ENCODE measurements around the gene KMT2C. TPM values are rescaled to one million over a fixed set of nuclear protein-coding genes. Genes with fewer than 3 reads are reported as not detected.
"Not testable (repeated sequence)": the region's sequence is repeated elsewhere in the genome, so short reads cannot be mapped to it uniquely, and the experiment has no call there.

The KMT2C gene
- total RNA-seq, 1 donor from 2014 or later: 99.0 TPM

- intact Hi-C loops (cut with DNase I): no loop called here
- ATAC-seq: no peak
Measured at GRCh38 chr7:152477079-152477478, 41.3 kb upstream of the KMT2C start.

GRCh38 chr7:152476551-152476950 is 40.7 kb upstream of the KMT2C start:
- intact Hi-C loops (cut with DNase I): no loop called here
- H3K4me1 ChIP-seq: no peaks in the 10 kb centered on the region
- TF ChIP-seq CTCF (IDR thresholded peaks at IDR 0.05): no peak
- no peaks in the 10 kb centered on the region for H3K36me3 ChIP-seq
- DNase-seq (no peak), ATAC-seq (no peak)
- no peak overlapping the region for H3K4me3 ChIP-seq
- no peak overlapping the region for H3K27ac ChIP-seq
- H3K9me3 ChIP-seq: no peaks in the 10 kb centered on the region
- no peaks in the 10 kb centered on the region for H3K27me3 ChIP-seq

More at GRCh38 chr7:152477079-152477478, 41.3 kb upstream of the KMT2C start:
- H3K27me3 ChIP-seq: no peaks in the 10 kb centered on the region
- no peaks in the 10 kb centered on the region for H3K9me3 ChIP-seq
- no peaks in the 10 kb centered on the region for H3K36me3 ChIP-seq
- no peaks in the 10 kb centered on the region for H3K4me1 ChIP-seq
- no peak overlapping the region for H3K4me3 ChIP-seq
- no peak overlapping the region for H3K27ac ChIP-seq
- no peak for DNase-seq
- no peak for TF ChIP-seq CTCF (IDR thresholded peaks at IDR 0.05)

- H3K27ac ChIP-seq; H3K4me1 ChIP-seq; intact Hi-C loops (cut with DNase I); H3K36me3 ChIP-seq; H3K27me3 ChIP-seq; H3K9me3 ChIP-seq; ATAC-seq; DNase-seq; H3K4me3 ChIP-seq: not testable (repeated sequence)
Measured at GRCh38 chr7:152471023-152471620, 35.3 kb upstream of the KMT2C start.

GRCh38 chr7:152470251-152471022 is 34.6 kb upstream of the KMT2C start:
- H3K27me3 ChIP-seq; DNase-seq; H3K9me3 ChIP-seq; H3K27ac ChIP-seq; intact Hi-C loops (cut with DNase I); H3K4me1 ChIP-seq; H3K4me3 ChIP-seq; H3K36me3 ChIP-seq: not testable (repeated sequence)
- peak; percentile 39 for ATAC-seq

- intact Hi-C loops (cut with DNase I): not testable (repeated sequence)
Measured at GRCh38 chr7:152469576-152469975, 33.8 kb upstream of the KMT2C start.

GRCh38 chr7:152467225-152467624 is 31.4 kb upstream of the KMT2C start:
- TF ChIP-seq CTCF (IDR thresholded peaks at IDR 0.05): no peak
- H3K4me3 ChIP-seq: no peak overlapping the region
- no peaks in the 10 kb centered on the region for H3K36me3 ChIP-seq
- no peaks in the 10 kb centered on the region for H3K9me3 ChIP-seq
- ATAC-seq (no peak), DNase-seq (no peak)
- H3K27me3 ChIP-seq: no peaks in the 10 kb centered on the region
- intact Hi-C loops (cut with DNase I): no loop called here
- H3K4me1 ChIP-seq: peaks cover 15% of the 10 kb centered on the region
- no peak overlapping the region for H3K27ac ChIP-seq

More at GRCh38 chr7:152469576-152469975, 33.8 kb upstream of the KMT2C start:
- DNase-seq, H3K4me1 ChIP-seq, H3K27ac ChIP-seq, H3K27me3 ChIP-seq, H3K9me3 ChIP-seq, H3K4me3 ChIP-seq, ATAC-seq, H3K36me3 ChIP-seq: not testable (repeated sequence)

GRCh38 chr7:152465119-152465387 is 29.2 kb upstream of the KMT2C start:
- H3K4me3 ChIP-seq: peak overlapping the region; percentile 79

More at GRCh38 chr7:152465119-152465387, 29.2 kb upstream of the KMT2C start:
- no peaks in the 10 kb centered on the region for H3K36me3 ChIP-seq
- H3K9me3 ChIP-seq: no peaks in the 10 kb centered on the region
- no peaks in the 10 kb centered on the region for H3K27me3 ChIP-seq
- no peak for TF ChIP-seq CTCF (IDR thresholded peaks at IDR 0.05)
- intact Hi-C loops (cut with DNase I): no loop called here
- H3K27ac ChIP-seq: peak overlapping the region; percentile 100
- no peak for ATAC-seq
- no peak for DNase-seq
- peaks cover 21% of the 10 kb centered on the region for H3K4me1 ChIP-seq
